Astrocyte (in vitro differentiated cells and primary cell): ENCODE measurements around the gene CEACAM1. TPM values are rescaled to one million over a fixed set of nuclear protein-coding genes. Genes with fewer than 3 reads are reported as not detected.

ENCODE experiments used
- DNase-seq: peaks from one replicate; pipeline ENCODE4 v3.0.0-alpha.2; 2010; ENCODE audit warnings: low read depth
- FAIRE-seq: peaks from 2 replicates; lab custom pipeline; 2011; peaks lifted over from hg19 to GRCh38; lab: Jason Lieb, UNC
- H2AFZ ChIP-seq: 2 replicates; pipeline ENCODE4 v1.6.0; 2012; ENCODE audit warnings: low read depth, low read length, inconsistent platforms
- H3K27ac ChIP-seq: 2 replicates; pipeline ENCODE4 v1.5.1; 2011; ENCODE audit warnings: low read depth, low read length, inconsistent platforms
- H3K27me3 ChIP-seq: 2 replicates; pipeline ENCODE4 v1.6.0; 2011; ENCODE audit warnings: low read length, inconsistent platforms; ENCODE audit not compliant: insufficient read depth
- H3K36me3 ChIP-seq: 2 replicates; pipeline ENCODE4 v1.5.1; 2011; ENCODE audit warnings: low read length, inconsistent platforms; ENCODE audit not compliant: insufficient read depth
- H3K4me1 ChIP-seq: 2 replicates; pipeline ENCODE4 v1.5.1; 2011; ENCODE audit warnings: low read length, inconsistent platforms; ENCODE audit not compliant: insufficient read depth
- H3K4me2 ChIP-seq: 2 replicates; pipeline ENCODE4 v1.6.0; 2012; ENCODE audit warnings: low read length, inconsistent platforms
- H3K4me3 ChIP-seq: 2 replicates; pipeline ENCODE4 v1.5.1; 2011; ENCODE audit warnings: low read depth, mild to moderate bottlenecking, low read length, inconsistent platforms; ENCODE audit not compliant: insufficient read depth
- H3K79me2 ChIP-seq: 2 replicates; pipeline ENCODE4 v1.6.0; 2012; ENCODE audit warnings: mild to moderate bottlenecking, low read length, inconsistent platforms; ENCODE audit not compliant: insufficient read depth
- H3K9ac ChIP-seq: 2 replicates; pipeline ENCODE4 v1.6.0; 2012; ENCODE audit warnings: mild to moderate bottlenecking, low read length, inconsistent platforms
- H3K9me3 ChIP-seq: 2 replicates; pipeline ENCODE4 v1.5.1; 2012; ENCODE audit warnings: low read depth, mild to moderate bottlenecking, low read length, inconsistent platforms; ENCODE audit not compliant: insufficient read depth
- H4K20me1 ChIP-seq: 2 replicates; pipeline ENCODE4 v1.6.0; 2012; ENCODE audit warnings: low read length, inconsistent platforms; ENCODE audit not compliant: insufficient read depth
- H3K27ac Mint-ChIP-seq: one replicate; pipeline ENCODE4 v1.8.0; 2021; ENCODE audit warnings: mild to moderate bottlenecking, mixed read lengths; ENCODE audit not compliant: unreplicated experiment
- H3K27me3 Mint-ChIP-seq: one replicate; pipeline ENCODE4 v1.8.0; 2021; ENCODE audit warnings: low read depth, mixed read lengths; ENCODE audit not compliant: unreplicated experiment
- H3K36me3 Mint-ChIP-seq: one replicate; pipeline ENCODE4 v1.8.0; 2021; ENCODE audit warnings: low read depth, mixed read lengths; ENCODE audit not compliant: unreplicated experiment
- H3K4me1 Mint-ChIP-seq: one replicate; pipeline ENCODE4 v1.8.0; 2021; ENCODE audit warnings: low read depth, mixed read lengths; ENCODE audit not compliant: unreplicated experiment
- H3K4me3 Mint-ChIP-seq: one replicate; pipeline ENCODE4 v1.8.0; 2021; ENCODE audit warnings: mild to moderate bottlenecking, moderate library complexity, mixed read lengths; ENCODE audit not compliant: unreplicated experiment
- H3K9me3 Mint-ChIP-seq: one replicate; pipeline ENCODE4 v1.8.0; 2021; ENCODE audit warnings: mild to moderate bottlenecking, mixed read lengths; ENCODE audit not compliant: unreplicated experiment
- EZH2 ChIP-seq: IDR thresholded peaks from 2 replicates; pipeline ENCODE4 v1.6.1; 2012; ENCODE audit warnings: mild to moderate bottlenecking, low read length, inconsistent platforms; ENCODE audit not compliant: insufficient read depth
- total RNA-seq: library from RNA; stranded (reverse); gene quantifications from 2 replicates; pipeline ENCODE4 v1.2.1, GENCODE V29; 2021
- TF ChIP-seq, protein P1 (sequence below): IDR thresholded peaks from 2 replicates; pipeline ENCODE4 v1.5.1; 2011; ENCODE audit warnings: low read depth, mild to moderate bottlenecking, inconsistent platforms, low read length, moderate library complexity; ENCODE audit not compliant: insufficient read depth

Gene CEACAM1
- total RNA-seq, 1 donor from 2014 or later = 1.1 TPM

DNA sequence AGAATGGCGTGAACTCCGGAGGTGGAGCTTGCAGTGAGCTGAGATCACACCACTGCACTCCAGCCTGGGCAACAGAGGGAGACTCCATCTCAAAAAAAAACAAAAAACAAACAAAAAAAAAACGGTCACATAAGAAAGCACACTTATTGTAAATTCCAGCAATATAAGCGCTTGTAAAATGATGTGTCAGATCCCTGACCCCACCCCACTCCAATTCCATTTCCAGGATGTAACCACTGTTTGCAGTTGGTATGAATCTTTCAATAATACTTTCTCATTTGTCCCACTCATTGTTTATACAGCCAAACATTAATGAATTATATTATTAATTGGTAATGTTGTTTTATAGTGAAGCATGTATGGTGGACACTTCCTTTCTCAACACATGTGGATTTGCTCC lies 15.9 kb upstream of the CEACAM1 start:
- H2AFZ ChIP-seq = no peak overlapping the region
- H3K27me3 Mint-ChIP-seq = peaks cover 74% of the 10 kb centered on the region
- FAIRE-seq (no peak), DNase-seq (no peak)
- H3K27me3 ChIP-seq = no peaks in the 10 kb centered on the region
- no peak overlapping the region for H3K4me3 ChIP-seq
- H3K9me3 ChIP-seq = no peaks in the 10 kb centered on the region
- H3K4me1 ChIP-seq = no peaks in the 10 kb centered on the region
- no peaks in the 10 kb centered on the region for H4K20me1 ChIP-seq
- H3K36me3 Mint-ChIP-seq = no peaks in the 10 kb centered on the region
- H3K36me3 ChIP-seq = no peaks in the 10 kb centered on the region
- no peaks in the 10 kb centered on the region for H3K4me1 Mint-ChIP-seq
- no peak overlapping the region for H3K9ac ChIP-seq
- no peak overlapping the region for H3K4me3 Mint-ChIP-seq
- H3K27ac Mint-ChIP-seq = no peak overlapping the region
- H3K27ac ChIP-seq = no peak overlapping the region
- no peak overlapping the region for H3K4me2 ChIP-seq
- H3K9me3 Mint-ChIP-seq = peaks cover 30% of the 10 kb centered on the region
- no peak for TF ChIP-seq EZH2
- TF ChIP-seq, protein P1, sequence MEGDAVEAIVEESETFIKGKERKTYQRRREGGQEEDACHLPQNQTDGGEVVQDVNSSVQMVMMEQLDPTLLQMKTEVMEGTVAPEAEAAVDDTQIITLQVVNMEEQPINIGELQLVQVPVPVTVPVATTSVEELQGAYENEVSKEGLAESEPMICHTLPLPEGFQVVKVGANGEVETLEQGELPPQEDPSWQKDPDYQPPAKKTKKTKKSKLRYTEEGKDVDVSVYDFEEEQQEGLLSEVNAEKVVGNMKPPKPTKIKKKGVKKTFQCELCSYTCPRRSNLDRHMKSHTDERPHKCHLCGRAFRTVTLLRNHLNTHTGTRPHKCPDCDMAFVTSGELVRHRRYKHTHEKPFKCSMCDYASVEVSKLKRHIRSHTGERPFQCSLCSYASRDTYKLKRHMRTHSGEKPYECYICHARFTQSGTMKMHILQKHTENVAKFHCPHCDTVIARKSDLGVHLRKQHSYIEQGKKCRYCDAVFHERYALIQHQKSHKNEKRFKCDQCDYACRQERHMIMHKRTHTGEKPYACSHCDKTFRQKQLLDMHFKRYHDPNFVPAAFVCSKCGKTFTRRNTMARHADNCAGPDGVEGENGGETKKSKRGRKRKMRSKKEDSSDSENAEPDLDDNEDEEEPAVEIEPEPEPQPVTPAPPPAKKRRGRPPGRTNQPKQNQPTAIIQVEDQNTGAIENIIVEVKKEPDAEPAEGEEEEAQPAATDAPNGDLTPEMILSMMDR = no peak
- H3K79me2 ChIP-seq = no peaks in the 10 kb centered on the region

DNA sequence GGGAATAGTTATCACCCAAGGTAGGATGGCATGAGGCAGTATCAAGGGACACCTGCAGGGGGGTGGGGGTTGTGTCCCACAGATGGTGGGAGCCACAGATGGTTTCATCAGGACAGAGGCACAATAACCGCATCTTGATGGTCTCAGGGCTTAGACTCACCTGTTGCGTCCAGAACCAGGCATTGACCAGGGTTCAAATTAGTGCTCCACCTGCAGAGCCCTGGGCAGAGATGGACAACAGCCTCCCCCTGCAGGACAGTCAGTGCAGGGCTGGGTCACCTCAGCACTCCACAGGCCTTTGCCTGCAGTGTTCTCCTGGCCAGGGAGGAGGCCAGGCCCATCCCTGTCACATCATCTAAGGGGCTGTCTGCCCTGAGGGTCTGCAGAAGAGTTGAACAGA lies 14.5 kb upstream of the CEACAM1 start:
- Mint-ChIP-seq H3K4me3 (no peak overlapping the region), H3K4me1 (no peaks in the 10 kb centered on the region), H3K27me3 (peaks cover 70% of the 10 kb centered on the region), H3K36me3 (no peaks in the 10 kb centered on the region), H3K27ac (no peak overlapping the region), H3K9me3 (peaks cover 19% of the 10 kb centered on the region)
- Histone ChIP-seq H4K20me1 (no peaks in the 10 kb centered on the region), H3K9ac (no peak overlapping the region), H3K4me2 (no peak overlapping the region), H3K27me3 (no peaks in the 10 kb centered on the region), H3K4me3 (no peak overlapping the region), H2AFZ (no peak overlapping the region), H3K4me1 (no peaks in the 10 kb centered on the region), H3K36me3 (no peaks in the 10 kb centered on the region), H3K79me2 (no peaks in the 10 kb centered on the region), H3K9me3 (no peaks in the 10 kb centered on the region), H3K27ac (no peak overlapping the region)
- FAIRE-seq (no peak), DNase-seq (no peak)
- TF ChIP-seq, protein P1 = no peak
- no peak for TF ChIP-seq EZH2

DNA sequence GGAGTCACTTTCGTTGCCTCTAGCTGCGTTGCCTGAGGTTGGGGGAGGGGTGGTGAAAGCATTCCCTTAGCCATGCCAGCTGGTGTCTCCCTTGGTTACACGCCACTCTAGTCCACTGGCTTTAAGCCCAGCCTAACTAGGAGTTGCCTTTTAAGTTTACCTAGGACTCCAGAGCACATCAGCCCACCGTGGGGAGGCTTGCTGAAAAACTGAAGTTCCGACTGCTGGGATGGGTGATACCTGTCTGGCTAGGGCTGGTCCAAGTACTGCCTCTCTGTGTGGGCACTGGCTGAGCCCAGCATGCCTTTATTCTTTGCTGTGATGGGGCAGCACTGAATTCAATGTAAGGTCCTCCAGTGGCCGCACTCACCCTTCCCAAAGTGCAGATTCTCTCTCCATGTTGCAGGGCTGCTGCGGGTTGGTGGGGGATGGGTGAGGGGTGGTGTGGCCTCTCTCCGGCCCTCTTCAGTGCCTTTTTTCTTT lies 11.8 kb upstream of the CEACAM1 start:
- no peaks in the 10 kb centered on the region for H3K27me3 ChIP-seq
- no peak overlapping the region for H3K4me3 ChIP-seq
- no peaks in the 10 kb centered on the region for H3K36me3 ChIP-seq
- no peak overlapping the region for H3K27ac ChIP-seq
- FAIRE-seq (no peak), DNase-seq (no peak)
- Mint-ChIP-seq H3K4me3 (no peak overlapping the region), H3K36me3 (no peaks in the 10 kb centered on the region), H3K27ac (no peak overlapping the region), H3K9me3 (no peaks in the 10 kb centered on the region), H3K27me3 (peaks cover 45% of the 10 kb centered on the region), H3K4me1 (no peaks in the 10 kb centered on the region)
- H4K20me1 ChIP-seq = no peaks in the 10 kb centered on the region
- H2AFZ ChIP-seq = no peak overlapping the region
- H3K9me3 ChIP-seq = no peaks in the 10 kb centered on the region
- TF ChIP-seq EZH2 = no peak
- TF ChIP-seq, protein P1 = no peak
- no peaks in the 10 kb centered on the region for H3K79me2 ChIP-seq
- H3K4me2 ChIP-seq = no peak overlapping the region
- no peaks in the 10 kb centered on the region for H3K4me1 ChIP-seq
- no peak overlapping the region for H3K9ac ChIP-seq
